ENCODE measurements around the gene MOSMO.

DNA sequence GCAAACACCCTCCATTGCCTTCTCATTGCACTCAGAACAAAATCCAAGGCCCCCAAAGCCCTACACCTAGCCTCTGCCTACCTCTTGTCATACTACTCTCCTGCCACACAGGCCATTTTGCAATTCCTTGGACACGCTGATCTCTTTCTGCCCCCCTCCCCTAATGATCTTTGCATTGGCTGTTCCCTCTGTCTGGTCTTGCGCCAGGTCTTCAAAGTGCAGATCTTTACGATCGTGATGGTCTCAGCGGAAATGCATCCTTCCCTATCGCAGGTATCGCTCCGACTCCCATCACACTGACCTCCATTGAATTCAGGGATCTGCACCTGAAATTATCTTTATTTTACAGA, 777 bp upstream of the MOSMO start:
- TF ChIP-seq ZNF274 (IDR thresholded peaks at IDR 0.05; ENCODE audit: low read depth, low read length) (no peak), SUZ12 (IDR thresholded peaks at IDR 0.05; ENCODE audit: extremely low read depth, insufficient read depth, insufficient read length) (no peak)
